K562 (cell line): ENCODE results near the gene SLC25A17. TPM values are rescaled to one million over a fixed set of nuclear protein-coding genes. Genes with fewer than 3 reads are reported as not detected.

Source experiments
- ATAC-seq: fragments of 200-7000 bp; cut with Tn5 transposase; 3 replicates; pipeline ENCODE4 v1.9.1; 2020; ENCODE audit warnings: moderate library complexity
- BruUV-seq: library from RNA; stranded (reverse); fragments of 400-500 nt; replicated peaks from 2 replicates; lab custom pipeline; 2021; lab: Mats Ljungman, UMichigan
- CTCF ChIA-PET: fragments of 300-600 bp; formaldehyde crosslinking; extraction: SDS; loops from one replicate; lab custom pipeline; 2021; ENCODE audit warnings: low intra/inter-chr PET ratio; lab: Yijun Ruan, JAX
- POLR2A ChIA-PET: fragments of 300-600, 350-650 bp; sonication (Branson Sonifier 250); formaldehyde crosslinking; extraction: SDS; loops from one replicate; lab custom pipeline; 2021; ENCODE audit warnings: antibody characterized with exemption, inconsistent platforms; lab: Yijun Ruan, JAX
- DNase-seq, 4 experiments: peaks; one replicate each; pipeline versions ENCODE4 v3.0.0 to v3.0.0-alpha.2; 2011 to 2018; ENCODE audit warnings: low spot score in 3 of 4, mixed read lengths in 3 of 4; ENCODE audit errors: extremely low read depth in 1 of 4
- FAIRE-seq: peaks from 2 replicates; lab custom pipeline; 2011; peaks lifted over from hg19 to GRCh38; lab: Jason Lieb, UNC
- H2AFZ ChIP-seq: 2 replicates; pipeline ENCODE4 v1.6.0; 2011; ENCODE audit warnings: low read depth, low read length, control low read depth, inconsistent platforms
- H3K27ac ChIP-seq: fragments of 200-600 bp; 3 replicates; pipeline ENCODE4 v1.8.0; 2011; ENCODE audit warnings: low read depth, mild to moderate bottlenecking, control low read depth, inconsistent platforms, low read length, moderate library complexity, mixed read lengths; ENCODE audit errors: extremely low read depth
- H3K27me3 ChIP-seq, 2 experiments: fragments of 300-600 bp in 1 of 2; 2 replicates in 1 of 2; 3 replicates in 1 of 2; pipeline versions ENCODE4 v1.6.0 to v1.8.0; 2011; ENCODE audit warnings: inconsistent platforms in 2 of 2, low read length in 2 of 2, mild to moderate bottlenecking in 1 of 2, mixed read lengths in 1 of 2, moderate library complexity in 1 of 2; ENCODE audit not compliant: control insufficient read depth in 2 of 2, insufficient read depth in 2 of 2
- H3K36me3 ChIP-seq: fragments of 300-600 bp; 3 replicates; pipeline ENCODE4 v1.8.0; 2011; ENCODE audit warnings: mild to moderate bottlenecking, low read length, inconsistent platforms; ENCODE audit not compliant: control insufficient read depth, insufficient read depth
- H3K4me1 ChIP-seq, 2 experiments: fragments of 200-600 bp in 1 of 2; replicated peaks in 1 of 2; 2 replicates in 1 of 2; 3 replicates in 1 of 2; pipeline versions ENCODE4 v1.5.1 to v1.8.0; 2011; ENCODE audit warnings: inconsistent platforms in 2 of 2, low read length in 2 of 2, mild to moderate bottlenecking in 1 of 2, mixed read lengths in 1 of 2, moderate library complexity in 1 of 2; ENCODE audit not compliant: control insufficient read depth in 2 of 2, insufficient read depth in 2 of 2
- H3K4me2 ChIP-seq: 2 replicates; pipeline ENCODE4 v1.6.1; 2011; ENCODE audit warnings: low read length, control low read depth, inconsistent platforms, mixed read lengths; ENCODE audit not compliant: insufficient read depth
- H3K4me3 ChIP-seq: fragments of 200-600 bp; sonication (generic), shearing (Covaris generic); 2 replicates; pipeline ENCODE4 v1.5.1; 2016; ENCODE audit warnings: control low read depth, inconsistent platforms
- H3K79me2 ChIP-seq: fragments of 200-600 bp; 3 replicates; pipeline ENCODE4 v1.8.0; 2011; ENCODE audit warnings: low read length, inconsistent platforms; ENCODE audit not compliant: control insufficient read depth, insufficient read depth
- H3K9ac ChIP-seq, 2 experiments: 2 replicates each; pipeline versions ENCODE4 v1.6.0 to v1.6.1; 2011; ENCODE audit warnings: low read depth in 2 of 2, low read length in 2 of 2, control low read depth in 1 of 2, inconsistent platforms in 1 of 2, mild to moderate bottlenecking in 1 of 2, mixed read lengths in 1 of 2; ENCODE audit not compliant: insufficient read depth in 1 of 2
- H3K9me1 ChIP-seq: one replicate; pipeline ENCODE4 v1.6.0; 2011; ENCODE audit warnings: inconsistent platforms, mild to moderate bottlenecking, low read length, moderate library complexity; ENCODE audit not compliant: control insufficient read depth, insufficient read depth
- H3K9me3 ChIP-seq: replicated peaks from 2 replicates; pipeline ENCODE4 v1.5.1; 2011; ENCODE audit warnings: low read depth, low read length, inconsistent platforms; ENCODE audit not compliant: control insufficient read depth, insufficient read depth
- H4K20me1 ChIP-seq: replicated peaks from 2 replicates; pipeline ENCODE4 v1.6.1; 2011; ENCODE audit warnings: low read length, inconsistent platforms, mixed read lengths; ENCODE audit not compliant: control insufficient read depth, insufficient read depth
- CBX2 ChIP-seq: fragments of 200-600 bp; sonication (generic); IDR thresholded peaks from one replicate; pipeline ENCODE4 v1.6.1; 2012; ENCODE audit warnings: mild to moderate bottlenecking, low read length, inconsistent platforms; ENCODE audit not compliant: insufficient read depth, poor library complexity, severe bottlenecking
- DPF2 ChIP-seq: fragments of 450-650 bp; IDR thresholded peaks from 2 replicates; pipeline ENCODE4 v1.6.1; 2016
- ETV5 ChIP-seq: sonication (generic); formaldehyde crosslinking; IDR thresholded peaks from 2 replicates; pipeline ENCODE4 v1.4.0; 2020; ENCODE audit warnings: low read depth, mild to moderate bottlenecking, missing genetic modification reagents
- FIP1L1 ChIP-seq: fragments of 200-400 bp; formaldehyde crosslinking; IDR thresholded peaks from 2 replicates; pipeline ENCODE4 v1.6.1; 2018; ENCODE audit warnings: mild to moderate bottlenecking, low read depth, low read length; ENCODE audit not compliant: poor library complexity, severe bottlenecking
- HNRNPUL1 ChIP-seq: fragments of 200-400 bp; formaldehyde crosslinking; IDR thresholded peaks from 2 replicates; pipeline ENCODE4 v1.6.1; 2017; ENCODE audit warnings: low read length
- RAD51 ChIP-seq: fragments of 450-650 bp; IDR thresholded peaks from 2 replicates; pipeline ENCODE4 v1.7.1; 2016; ENCODE audit warnings: low read depth, mild to moderate bottlenecking, borderline replicate concordance
- RBM15 ChIP-seq: fragments of 200-400 bp; formaldehyde crosslinking; IDR thresholded peaks from 2 replicates; pipeline ENCODE4 v1.6.1; 2018; ENCODE audit warnings: mild to moderate bottlenecking, low read length, moderate library complexity; ENCODE audit not compliant: insufficient read depth
- RFX1 ChIP-seq: fragments of 450-650 bp; IDR thresholded peaks from 2 replicates; pipeline ENCODE4 v1.6.1; 2016; ENCODE audit warnings: mild to moderate bottlenecking, moderate library complexity
- SIRT6 ChIP-seq: IDR thresholded peaks from one replicate; pipeline ENCODE4 v1.6.1; 2012; ENCODE audit warnings: low read depth, mild to moderate bottlenecking, control low read depth, inconsistent platforms, low read length, moderate library complexity
- SMAD4 ChIP-seq: fragments of 250-450 bp; sonication (Bioruptor Pico); conservative IDR thresholded peaks from 2 replicates; pipeline ENCODE4 v1.8.0; 2021; ENCODE audit warnings: inconsistent platforms, mild to moderate bottlenecking, moderate library complexity
- TCF3 ChIP-seq: sonication (generic); formaldehyde crosslinking; IDR thresholded peaks from 2 replicates; pipeline ENCODE4 v1.4.0; 2020; ENCODE audit warnings: mild to moderate bottlenecking, missing genetic modification reagents
- YY1 ChIP-seq, 3 experiments: IDR thresholded peaks; 2 replicates each; pipeline ENCODE4 v1.6.1; 2011; ENCODE audit warnings: low read length in 2 of 3, mild to moderate bottlenecking in 2 of 3, moderate library complexity in 2 of 3, borderline replicate concordance in 1 of 3, control low read depth in 1 of 3, low read depth in 1 of 3; ENCODE audit not compliant: insufficient read depth in 3 of 3, insufficient replicate concordance in 2 of 3, control insufficient read depth in 1 of 3, insufficient read length in 1 of 3; ENCODE audit errors: extremely low read depth in 1 of 3
- ZNF175 ChIP-seq: fragments of 200-800 bp; sonication (Bioruptor generic); IDR thresholded peaks from 2 replicates; pipeline ENCODE4 v1.6.1; 2016; ENCODE audit warnings: low read depth, mild to moderate bottlenecking, missing genetic modification characterization, missing compliant biosample characterization
- ZNF507 ChIP-seq: conservative IDR thresholded peaks from 2 replicates; pipeline ENCODE4 v1.6.1; 2017; ENCODE audit warnings: missing genetic modification characterization, missing compliant biosample characterization
- ZNF695 ChIP-seq: fragments of 450-650 bp; formaldehyde crosslinking; IDR thresholded peaks from 2 replicates; pipeline ENCODE4 v1.4.0; 2020; ENCODE audit warnings: mild to moderate bottlenecking, moderate library complexity
- WGBS: fragments of 100-300 bp; shearing (Covaris generic); methylation state at CpG from one replicate; pipeline ENCODE4 v1.1.6; 2016; ENCODE audit warnings: low coverage, mixed read lengths; ENCODE audit not compliant: insufficient coverage; ENCODE audit errors: missing lambda C conversion rate; 5-methylcytosine and 5-hydroxymethylcytosine counted together
- in situ Hi-C: fragments of 300-500 bp; cut with MboI; formaldehyde crosslinking; loops from 4 replicates; pipeline ENCODE4 v1.15.0; 2018; ENCODE audit warnings: inconsistent platforms, mixed read lengths
- intact Hi-C: fragments of 100-400 bp; cut with micrococcal nuclease; formaldehyde crosslinking; loops from 2 replicates; pipeline ENCODE4 v1.14.2; 2022
- polyA plus RNA-seq, 8 experiments: library from polyadenylated mRNA; depleted of rRNA in 4 of 8; stranded (reverse) in 5 of 8; unstranded in 3 of 8; fragments of >200 nt; fragmentation: Nextera tagmentation in 2 of 8; fragmentation: Illumina TruSeq in 1 of 8; extraction: Ambion mirVana in 2 of 8; extraction: Trizol in 1 of 8; gene quantifications; 2 replicates each; pipeline versions ENCODE4 v1.2.1 to v1.2.3, GENCODE V29; 2011 to 2014; ENCODE audit warnings: inconsistent platforms in 1 of 8, missing spikeins in 1 of 8
- total RNA-seq, 7 experiments: library from RNA; depleted of rRNA in 6 of 7; stranded (reverse); fragments of >200 nt in 6 of 7; fragmentation: Illumina TruSeq in 2 of 7; extraction: Trizol in 2 of 7; gene quantifications; 2 replicates each; pipeline versions ENCODE4 v1.2.1 to v1.2.3, GENCODE V29; 2011 to 2021; ENCODE audit warnings: low replicate concordance in 1 of 7
- TF ChIP-seq, protein P1 (sequence below): sonication (generic); formaldehyde crosslinking; IDR thresholded peaks from 2 replicates; pipeline ENCODE4 v1.8.0; 2022; ENCODE audit warnings: missing genetic modification reagents, mild to moderate bottlenecking, borderline replicate concordance
- TF ChIP-seq, protein P2 (sequence below): fragments of 450-650 bp; conservative IDR thresholded peaks from 2 replicates; pipeline ENCODE4 v1.6.1; 2016; ENCODE audit warnings: missing genetic modification characterization, low read depth, mild to moderate bottlenecking, missing compliant biosample characterization, moderate library complexity

Gene SLC25A17
- total and polyA plus RNA-seq, 9 of the 15 experiments (the other 6 are each of a cell fraction or from before 2014, with no cell fraction given), result 32.6 to 136 (median 56.2) TPM

DNA sequence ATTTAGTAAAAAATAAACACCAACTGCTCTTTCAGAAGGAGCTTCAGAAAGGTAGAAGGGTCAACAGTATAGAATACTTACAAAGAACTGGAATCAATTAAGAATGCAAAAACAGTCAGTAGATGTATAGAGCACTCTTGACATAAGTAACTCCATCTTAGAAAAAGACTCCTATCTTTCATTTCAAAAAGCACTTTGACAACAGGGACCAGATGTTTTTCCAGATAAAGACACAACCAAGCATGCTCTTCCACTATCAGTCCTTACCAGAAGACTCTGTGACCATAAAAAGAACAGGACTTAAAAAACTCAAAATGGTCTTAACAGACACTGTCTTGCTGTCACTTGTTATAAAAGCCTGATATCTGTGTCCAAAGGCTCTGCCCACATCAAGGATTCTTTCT, 5.2 kb downstream of the SLC25A17 start (continued):
- TF ChIP-seq RAD51 (no peak; the same call in 1 of the 2 replicates), ZNF175 (CRISPR knock-in tag) (peak; percentile 100), TCF3 (CRISPR knock-in tag) (peak; percentile 96), DPF2 (peak; percentile 99), SIRT6 (no peak), RBM15 (no peak), CBX2 (no peak)

DNA sequence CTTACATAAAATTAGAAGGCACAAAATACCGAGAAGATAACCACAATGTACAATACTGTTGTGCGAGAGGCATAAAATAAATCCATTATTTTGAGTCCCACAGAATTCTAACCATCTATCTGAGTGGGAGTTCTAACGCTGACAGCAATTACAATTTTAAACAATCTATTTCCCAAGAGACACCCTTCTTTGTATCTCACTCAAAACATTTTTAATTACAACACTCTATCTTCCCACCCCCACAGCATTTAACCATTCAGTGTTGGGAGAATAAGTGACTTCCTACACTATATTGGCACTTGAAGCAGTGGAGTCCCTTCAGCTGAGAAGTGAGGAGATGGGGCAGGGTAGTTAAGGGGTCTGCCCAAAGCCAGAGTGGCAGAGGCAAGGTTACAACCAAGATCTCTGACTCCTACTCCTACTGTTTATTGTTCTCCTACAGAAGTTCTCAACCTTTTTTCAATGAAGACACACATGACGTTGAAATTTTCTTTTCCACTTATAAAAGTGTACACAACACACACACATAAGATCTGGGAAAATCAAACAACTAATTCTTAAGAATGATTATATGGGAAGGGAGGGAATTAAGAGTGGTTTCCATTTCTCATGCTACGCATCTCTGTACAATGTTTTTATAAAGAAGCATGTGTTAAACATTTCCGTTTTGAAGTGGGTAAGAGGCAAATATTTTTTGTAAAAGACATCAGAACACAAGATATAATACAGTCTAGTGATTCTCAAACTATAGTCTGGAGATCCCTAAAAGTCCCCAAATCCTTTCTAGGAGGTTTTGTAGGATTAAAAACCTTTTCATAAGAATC, 10.9 kb downstream of the SLC25A17 start:
- Histone ChIP-seq H3K79me2 (peaks cover 95% of the 10 kb centered on the region), H3K9ac (no peak overlapping the region), H3K27me3 (no peaks in the 10 kb centered on the region), H3K9me3 (no peaks in the 10 kb centered on the region), H3K36me3 (peaks cover 69% of the 10 kb centered on the region), H2AFZ (no peak overlapping the region), H3K4me2 (no peak overlapping the region), H3K4me3 (no peak overlapping the region), H4K20me1 (0 out of 2 replicates have a peak, but pooled peaks cover 4% of the 10 kb centered on the region), H3K4me1 (peaks cover 0 to 8% of the 10 kb centered on the region in 2 experiments; a peak in 2 of 5 replicates), H3K27ac (peak overlapping the region; percentile 5; the same call in 1 of the 3 replicates), H3K9me1 (no peaks in the 10 kb centered on the region)
- FAIRE-seq (no peak), DNase-seq (no peak), ATAC-seq (no peak)
- CTCF ChIA-PET, result no interaction called here
- POLR2A ChIA-PET, result no interaction called here
- intact Hi-C loops (no loop called here), in situ Hi-C loops (no loop called here)
- 73% methylated on average over 6 of the region's 6 CpGs for WGBS
- BruUV-seq, result no TSS peak
- TF ChIP-seq, protein P1, sequence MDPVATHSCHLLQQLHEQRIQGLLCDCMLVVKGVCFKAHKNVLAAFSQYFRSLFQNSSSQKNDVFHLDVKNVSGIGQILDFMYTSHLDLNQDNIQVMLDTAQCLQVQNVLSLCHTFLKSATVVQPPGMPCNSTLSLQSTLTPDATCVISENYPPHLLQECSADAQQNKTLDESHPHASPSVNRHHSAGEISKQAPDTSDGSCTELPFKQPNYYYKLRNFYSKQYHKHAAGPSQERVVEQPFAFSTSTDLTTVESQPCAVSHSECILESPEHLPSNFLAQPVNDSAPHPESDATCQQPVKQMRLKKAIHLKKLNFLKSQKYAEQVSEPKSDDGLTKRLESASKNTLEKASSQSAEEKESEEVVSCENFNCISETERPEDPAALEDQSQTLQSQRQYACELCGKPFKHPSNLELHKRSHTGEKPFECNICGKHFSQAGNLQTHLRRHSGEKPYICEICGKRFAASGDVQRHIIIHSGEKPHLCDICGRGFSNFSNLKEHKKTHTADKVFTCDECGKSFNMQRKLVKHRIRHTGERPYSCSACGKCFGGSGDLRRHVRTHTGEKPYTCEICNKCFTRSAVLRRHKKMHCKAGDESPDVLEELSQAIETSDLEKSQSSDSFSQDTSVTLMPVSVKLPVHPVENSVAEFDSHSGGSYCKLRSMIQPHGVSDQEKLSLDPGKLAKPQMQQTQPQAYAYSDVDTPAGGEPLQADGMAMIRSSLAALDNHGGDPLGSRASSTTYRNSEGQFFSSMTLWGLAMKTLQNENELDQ (CRISPR knock-in tag), result no peak
- no peak for TF ChIP-seq ETV5 (CRISPR knock-in tag)
- no peak for TF ChIP-seq ZNF507
- no peak for TF ChIP-seq HNRNPUL1
- TF ChIP-seq SMAD4, result no peak
- no peak for TF ChIP-seq ZNF695 (CRISPR knock-in tag)
- no peak for TF ChIP-seq FIP1L1
- TF ChIP-seq, protein P2, sequence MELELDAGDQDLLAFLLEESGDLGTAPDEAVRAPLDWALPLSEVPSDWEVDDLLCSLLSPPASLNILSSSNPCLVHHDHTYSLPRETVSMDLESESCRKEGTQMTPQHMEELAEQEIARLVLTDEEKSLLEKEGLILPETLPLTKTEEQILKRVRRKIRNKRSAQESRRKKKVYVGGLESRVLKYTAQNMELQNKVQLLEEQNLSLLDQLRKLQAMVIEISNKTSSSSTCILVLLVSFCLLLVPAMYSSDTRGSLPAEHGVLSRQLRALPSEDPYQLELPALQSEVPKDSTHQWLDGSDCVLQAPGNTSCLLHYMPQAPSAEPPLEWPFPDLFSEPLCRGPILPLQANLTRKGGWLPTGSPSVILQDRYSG, result no peak
- no peak for TF ChIP-seq YY1 (IDR thresholded peaks at IDR 0.05; ENCODE audit: borderline replicate concordance in 1 of 3, control insufficient read depth in 1 of 3, extremely low read depth in 1 of 3, insufficient read depth in 3 of 3, insufficient read length in 1 of 3, insufficient replicate concordance in 2 of 3, low read depth in 1 of 3, low read length in 2 of 3)
- no peak for TF ChIP-seq RFX1
